HepG2 (cell line): ENCODE measurements around the gene SEMA4A. TPM values are rescaled to one million over a fixed set of nuclear protein-coding genes. Genes with fewer than 3 reads are reported as not detected.
A peak's percentile ranks its signal among the peaks of the same experiment; 100 is the strongest.

Experiments used
- ATF6 ChIP-seq: sonication (generic); formaldehyde crosslinking; conservative IDR thresholded peaks from 2 replicates; pipeline ENCODE4 v1.4.0; 2020; ENCODE audit warnings: missing genetic modification reagents
- BCL3 ChIP-seq: sonication (generic); formaldehyde crosslinking; IDR thresholded peaks from 2 replicates; pipeline ENCODE4 v1.5.1; 2020; ENCODE audit warnings: mild to moderate bottlenecking, missing genetic modification reagents, moderate library complexity
- KDM1A ChIP-seq: IDR thresholded peaks from 2 replicates; pipeline ENCODE4 v1.6.1; 2016; ENCODE audit warnings: missing compliant biosample characterization
- KDM3A ChIP-seq: IDR thresholded peaks from 2 replicates; pipeline ENCODE4 v1.6.1; 2018; ENCODE audit warnings: low read depth, missing compliant biosample characterization
- MAX ChIP-seq: IDR thresholded peaks from 2 replicates; pipeline ENCODE4 v1.6.1; 2012; ENCODE audit warnings: inconsistent platforms
- NR2C2 ChIP-seq: sonication (generic); formaldehyde crosslinking; IDR thresholded peaks from 2 replicates; pipeline ENCODE4 v1.4.0; 2020; ENCODE audit warnings: missing genetic modification reagents, mild to moderate bottlenecking, moderate library complexity, borderline replicate concordance
- PHF20 ChIP-seq: sonication (generic); formaldehyde crosslinking; IDR thresholded peaks from 2 replicates; pipeline ENCODE4 v1.5.0; 2020; ENCODE audit warnings: mild to moderate bottlenecking, missing genetic modification reagents
- PHF8 ChIP-seq: sonication (generic); formaldehyde crosslinking; IDR thresholded peaks from 2 replicates; pipeline ENCODE4 v1.5.0; 2020; ENCODE audit warnings: missing genetic modification reagents
- SAP130 ChIP-seq: IDR thresholded peaks from 2 replicates; pipeline ENCODE4 v1.6.1; 2016; ENCODE audit warnings: low read depth
- SMARCE1 ChIP-seq: fragments of 450-650 bp; IDR thresholded peaks from 2 replicates; pipeline ENCODE4 v1.6.1; 2017; ENCODE audit warnings: borderline replicate concordance
- SNAPC2 ChIP-seq: sonication (generic); formaldehyde crosslinking; IDR thresholded peaks from 2 replicates; pipeline ENCODE4 v1.8.1; 2022; ENCODE audit warnings: mild to moderate bottlenecking, missing genetic modification reagents
- SP5 ChIP-seq: IDR thresholded peaks from 2 replicates; pipeline ENCODE4 v1.6.1; 2016; ENCODE audit warnings: low read depth, borderline replicate concordance
- XBP1 ChIP-seq: sonication (generic); formaldehyde crosslinking; IDR thresholded peaks from 2 replicates; pipeline ENCODE4 v1.5.0; 2020; ENCODE audit warnings: missing genetic modification reagents
- ZBTB2 ChIP-seq: sonication (generic); formaldehyde crosslinking; IDR thresholded peaks from 2 replicates; pipeline ENCODE4 v1.8.0; 2022; ENCODE audit warnings: low read depth, missing genetic modification reagents
- ZNF232 ChIP-seq: sonication (generic); formaldehyde crosslinking; IDR thresholded peaks from 2 replicates; pipeline ENCODE4 v1.4.0; 2020; ENCODE audit warnings: missing genetic modification reagents, borderline replicate concordance
- ZNF329 ChIP-seq: sonication (generic); formaldehyde crosslinking; IDR thresholded peaks from 2 replicates; pipeline ENCODE4 v1.9.0; 2021; ENCODE audit warnings: low read depth, mild to moderate bottlenecking, missing genetic modification reagents
- ZNF441 ChIP-seq: sonication (generic); formaldehyde crosslinking; IDR thresholded peaks from 2 replicates; pipeline ENCODE4 v1.7.0; 2021; ENCODE audit warnings: missing genetic modification reagents, borderline replicate concordance
- polyA plus RNA-seq, 8 experiments: library from polyadenylated mRNA; depleted of rRNA in 3 of 8; stranded (reverse) in 7 of 8; unstranded in 1 of 8; fragments of >200 nt; fragmentation: Illumina TruSeq in 4 of 8; extraction: Trizol in 4 of 8; gene quantifications; 2 replicates each; pipeline versions ENCODE4 v1.2.1 to v1.2.3, GENCODE V29; 2011 to 2016; ENCODE audit warnings: low read depth in 4 of 8, missing spikeins in 1 of 8, mixed read lengths in 1 of 8; ENCODE audit not compliant: insufficient read depth in 1 of 8
- total RNA-seq, 5 experiments: library from RNA; depleted of rRNA; stranded (reverse); fragments of >200 nt; fragmentation: Illumina TruSeq; extraction: Trizol; gene quantifications; 2 replicates each; pipeline ENCODE4 v1.2.3, GENCODE V29; 2016; ENCODE audit warnings: low read depth in 1 of 5
- TF ChIP-seq, protein P1 (sequence below): IDR thresholded peaks from 2 replicates; pipeline ENCODE4 v1.6.1; 2016; ENCODE audit warnings: mild to moderate bottlenecking, missing biosample characterization, missing genetic modification reagents
- TF ChIP-seq, protein P2 (sequence below): IDR thresholded peaks from 2 replicates; pipeline ENCODE4 v1.6.1; 2016; ENCODE audit warnings: mild to moderate bottlenecking
- TF ChIP-seq, protein P3 (sequence below): sonication (generic); formaldehyde crosslinking; IDR thresholded peaks from 2 replicates; pipeline ENCODE4 v1.5.0; 2020; ENCODE audit warnings: mild to moderate bottlenecking, low read depth, missing genetic modification reagents, borderline replicate concordance
- TF ChIP-seq, protein P4 (sequence below): sonication (generic); formaldehyde crosslinking; IDR thresholded peaks from 2 replicates; pipeline ENCODE4 v1.4.0; 2020; ENCODE audit warnings: missing genetic modification reagents, borderline replicate concordance

The SEMA4A gene
- total and polyA plus RNA-seq, 2 of the 13 experiments (the other 11 are each of a cell fraction or from before 2014, with no cell fraction given), result 0.09 to 0.20 TPM

DNA sequence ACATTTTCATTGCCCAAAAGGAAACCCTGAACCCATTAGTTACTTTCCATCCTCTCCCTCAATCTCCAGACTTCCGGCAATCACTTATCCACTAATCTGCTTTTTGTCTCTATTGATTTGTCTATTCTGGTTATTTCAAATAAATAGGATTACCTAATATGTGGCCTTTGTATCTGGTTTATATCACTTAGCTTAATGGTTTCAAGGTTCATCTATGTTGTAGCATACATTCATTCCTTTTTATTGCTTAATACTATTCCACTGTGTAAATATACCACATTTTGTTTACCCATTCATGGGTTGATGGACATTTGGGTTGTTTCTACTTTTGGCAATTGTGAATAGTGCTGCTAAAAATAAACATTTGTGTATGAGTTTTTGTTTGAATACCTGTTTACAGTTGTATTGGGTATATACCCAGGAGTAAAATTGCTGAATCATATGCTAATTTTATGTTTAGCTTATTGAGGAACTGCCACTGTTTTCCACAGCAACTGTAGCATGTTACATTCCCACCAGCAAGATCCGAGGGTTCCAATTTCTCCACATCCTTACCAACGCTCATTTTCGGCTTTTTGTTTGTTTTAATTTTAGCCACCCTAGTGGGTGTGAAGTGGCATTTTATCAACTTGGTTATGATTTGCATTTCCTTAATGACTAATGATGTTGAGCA is 38.0 kb downstream of the SEMA4A start (continued):
- no peak for TF ChIP-seq SP5 (CRISPR knock-in tag)
- TF ChIP-seq, protein P1, sequence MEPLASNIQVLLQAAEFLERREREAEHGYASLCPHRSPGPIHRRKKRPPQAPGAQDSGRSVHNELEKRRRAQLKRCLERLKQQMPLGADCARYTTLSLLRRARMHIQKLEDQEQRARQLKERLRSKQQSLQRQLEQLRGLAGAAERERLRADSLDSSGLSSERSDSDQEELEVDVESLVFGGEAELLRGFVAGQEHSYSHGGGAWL (CRISPR knock-in tag), result no peak
- TF ChIP-seq, protein P2, sequence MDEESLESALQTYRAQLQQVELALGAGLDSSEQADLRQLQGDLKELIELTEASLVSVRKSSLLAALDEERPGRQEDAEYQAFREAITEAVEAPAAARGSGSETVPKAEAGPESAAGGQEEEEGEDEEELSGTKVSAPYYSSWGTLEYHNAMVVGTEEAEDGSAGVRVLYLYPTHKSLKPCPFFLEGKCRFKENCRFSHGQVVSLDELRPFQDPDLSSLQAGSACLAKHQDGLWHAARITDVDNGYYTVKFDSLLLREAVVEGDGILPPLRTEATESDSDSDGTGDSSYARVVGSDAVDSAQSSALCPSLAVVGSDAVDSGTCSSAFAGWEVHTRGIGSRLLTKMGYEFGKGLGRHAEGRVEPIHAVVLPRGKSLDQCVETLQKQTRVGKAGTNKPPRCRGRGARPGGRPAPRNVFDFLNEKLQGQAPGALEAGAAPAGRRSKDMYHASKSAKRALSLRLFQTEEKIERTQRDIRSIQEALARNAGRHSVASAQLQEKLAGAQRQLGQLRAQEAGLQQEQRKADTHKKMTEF (CRISPR knock-in tag), result no peak
- TF ChIP-seq KDM3A, result no peak
- no peak for TF ChIP-seq ZNF232 (CRISPR knock-in tag)
- TF ChIP-seq, protein P3, sequence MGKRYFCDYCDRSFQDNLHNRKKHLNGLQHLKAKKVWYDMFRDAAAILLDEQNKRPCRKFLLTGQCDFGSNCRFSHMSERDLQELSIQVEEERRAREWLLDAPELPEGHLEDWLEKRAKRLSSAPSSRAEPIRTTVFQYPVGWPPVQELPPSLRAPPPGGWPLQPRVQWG (CRISPR knock-in tag), result no peak
- TF ChIP-seq SNAPC2, result no peak
- no peak for TF ChIP-seq PHF20
- TF ChIP-seq, protein P4, sequence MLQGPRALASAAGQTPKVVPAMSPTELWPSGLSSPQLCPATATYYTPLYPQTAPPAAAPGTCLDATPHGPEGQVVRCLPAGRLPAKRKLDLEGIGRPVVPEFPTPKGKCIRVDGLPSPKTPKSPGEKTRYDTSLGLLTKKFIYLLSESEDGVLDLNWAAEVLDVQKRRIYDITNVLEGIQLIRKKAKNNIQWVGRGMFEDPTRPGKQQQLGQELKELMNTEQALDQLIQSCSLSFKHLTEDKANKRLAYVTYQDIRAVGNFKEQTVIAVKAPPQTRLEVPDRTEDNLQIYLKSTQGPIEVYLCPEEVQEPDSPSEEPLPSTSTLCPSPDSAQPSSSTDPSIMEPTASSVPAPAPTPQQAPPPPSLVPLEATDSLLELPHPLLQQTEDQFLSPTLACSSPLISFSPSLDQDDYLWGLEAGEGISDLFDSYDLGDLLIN (CRISPR knock-in tag), result no peak
- TF ChIP-seq MAX, result no peak
- no peak for TF ChIP-seq ZNF441
- TF ChIP-seq XBP1 (CRISPR knock-in tag), result no peak
- no peak for TF ChIP-seq KDM1A (CRISPR knock-in tag)
- no peak for TF ChIP-seq PHF8
- no peak for TF ChIP-seq ZBTB2 (CRISPR knock-in tag)
- TF ChIP-seq BCL3, result no peak
- no peak for TF ChIP-seq ZNF329 (CRISPR knock-in tag)
- peak; percentile 16; the same call in 1 of the 2 replicates for TF ChIP-seq NR2C2 (CRISPR knock-in tag)
- no peak for TF ChIP-seq SAP130
- TF ChIP-seq ATF6 (CRISPR knock-in tag), result no peak
- no peak for TF ChIP-seq SMARCE1
